Vagina (tissue), 2 donors: ENCODE measurements around the gene OSBP2.

Experiments used
- POLR2A ChIP-seq, 2 donors: fragments of 450-650 bp; IDR thresholded peaks; one replicate each; pipeline ENCODE4 v1.6.1; 2017; ENCODE audit warnings: antibody characterized with exemption in 2 of 2, mild to moderate bottlenecking in 2 of 2, moderate library complexity in 2 of 2
- POLR2AphosphoS5 ChIP-seq, 2 donors: sonication (generic); formaldehyde crosslinking; IDR thresholded peaks; one replicate each; pipeline ENCODE4 v1.9.0; 2017; ENCODE audit warnings: antibody characterized with exemption in 2 of 2, mild to moderate bottlenecking in 2 of 2, low read depth in 1 of 2; ENCODE audit not compliant: insufficient read depth in 1 of 2
- TF ChIP-seq, protein P1 (sequence below), 3 experiments: fragments of 450-650 bp in 2 of 3; fragments of 200-600 bp in 1 of 3; sonication (generic) in 1 of 3; IDR thresholded peaks; one replicate each; pipeline ENCODE4 v1.5.1; 2017 to 2019; ENCODE audit warnings: antibody characterized with exemption in 3 of 3, mild to moderate bottlenecking in 2 of 3, moderate library complexity in 2 of 3

DNA sequence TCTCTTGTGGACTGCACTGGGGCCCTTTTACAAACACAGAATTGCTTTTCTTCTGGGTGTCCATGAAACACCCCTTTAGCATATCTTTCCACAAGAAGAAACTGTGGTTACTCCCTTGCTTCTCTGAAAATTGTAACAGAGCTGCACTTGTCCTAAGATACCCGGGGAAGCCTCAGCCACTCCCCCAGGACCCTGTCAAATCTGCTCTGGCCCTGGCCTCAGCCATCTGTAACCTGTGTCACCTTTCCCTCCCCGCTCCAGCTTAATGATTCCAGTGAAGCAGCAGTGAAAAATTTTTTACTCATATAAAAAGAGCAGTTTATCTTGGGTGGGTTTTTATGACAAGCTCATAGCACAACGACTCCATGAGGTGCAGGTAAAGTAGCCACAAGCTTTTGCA is 23.6 kb upstream of the OSBP2 start:
- TF ChIP-seq, protein P1, sequence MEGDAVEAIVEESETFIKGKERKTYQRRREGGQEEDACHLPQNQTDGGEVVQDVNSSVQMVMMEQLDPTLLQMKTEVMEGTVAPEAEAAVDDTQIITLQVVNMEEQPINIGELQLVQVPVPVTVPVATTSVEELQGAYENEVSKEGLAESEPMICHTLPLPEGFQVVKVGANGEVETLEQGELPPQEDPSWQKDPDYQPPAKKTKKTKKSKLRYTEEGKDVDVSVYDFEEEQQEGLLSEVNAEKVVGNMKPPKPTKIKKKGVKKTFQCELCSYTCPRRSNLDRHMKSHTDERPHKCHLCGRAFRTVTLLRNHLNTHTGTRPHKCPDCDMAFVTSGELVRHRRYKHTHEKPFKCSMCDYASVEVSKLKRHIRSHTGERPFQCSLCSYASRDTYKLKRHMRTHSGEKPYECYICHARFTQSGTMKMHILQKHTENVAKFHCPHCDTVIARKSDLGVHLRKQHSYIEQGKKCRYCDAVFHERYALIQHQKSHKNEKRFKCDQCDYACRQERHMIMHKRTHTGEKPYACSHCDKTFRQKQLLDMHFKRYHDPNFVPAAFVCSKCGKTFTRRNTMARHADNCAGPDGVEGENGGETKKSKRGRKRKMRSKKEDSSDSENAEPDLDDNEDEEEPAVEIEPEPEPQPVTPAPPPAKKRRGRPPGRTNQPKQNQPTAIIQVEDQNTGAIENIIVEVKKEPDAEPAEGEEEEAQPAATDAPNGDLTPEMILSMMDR (IDR thresholded peaks at IDR 0.05) = no peak
- no peak for TF ChIP-seq POLR2A (IDR thresholded peaks at IDR 0.05)
- TF ChIP-seq POLR2AphosphoS5 (IDR thresholded peaks at IDR 0.05; ENCODE audit: insufficient read depth in 1 of 2, low read depth in 1 of 2) = no peak
